Mucosa of descending colon (tissue), 3 donors: Measurements from ENCODE around the gene FOXP2. TPM values are rescaled to one million over a fixed set of nuclear protein-coding genes. Genes with fewer than 3 reads are reported as not detected.

Experiments
- ATAC-seq: fragments of 200-7000 bp; cut with Tn5 transposase; one replicate; pipeline ENCODE4 v1.9.1; 2020; ENCODE audit warnings: mild to moderate bottlenecking, moderate library complexity
- DNase-seq, 3 donors: peaks; one replicate each; pipeline ENCODE4 v3.0.0-alpha.2; 2020
- H3K36me3 ChIP-seq: fragments of 200-600 bp; one replicate; pipeline ENCODE4 v1.8.0; 2021; ENCODE audit warnings: low read depth, mild to moderate bottlenecking
- H3K4me1 ChIP-seq: fragments of 200-600 bp; one replicate; pipeline ENCODE4 v1.8.0; 2021; ENCODE audit warnings: low read depth, mild to moderate bottlenecking
- H3K4me3 ChIP-seq: fragments of 200-600 bp; one replicate; pipeline ENCODE4 v1.8.0; 2021; ENCODE audit warnings: mild to moderate bottlenecking
- H3K9me3 ChIP-seq: fragments of 200-600 bp; one replicate; pipeline ENCODE4 v1.8.0; 2021; ENCODE audit warnings: mild to moderate bottlenecking
- CTCF ChIP-seq: fragments of 200-600 bp; IDR thresholded peaks from one replicate; pipeline ENCODE4 v1.8.0; 2022; ENCODE audit warnings: antibody characterized with exemption, mild to moderate bottlenecking
- intact Hi-C, 2 donors: fragments of 100-400 bp; cut with DNase I in 1 of 2; cut with micrococcal nuclease in 1 of 2; formaldehyde crosslinking; loops; one replicate each; pipeline versions ENCODE4 v1.11.0 to v1.11.1; 2022; cut with DNase I, micrococcal nuclease
- total RNA-seq, 3 donors: library from RNA; stranded (reverse); fragmentation: NEBNext Ultra II Directional in 2 of 3; extraction: Animal tissue kit (Norgen Biotek cat#: 25700) in 2 of 3; gene quantifications; one replicate each; pipeline versions ENCODE4 v1.2.1 to v1.2.4, GENCODE V29; 2021 to 2023
- donor health status: DM: no; HTN: no; CAD: no; lungs with moderate emphysema.
- donor health status: DM: no; HTN: no; CAD: no.
- donor health status: DM: no; HTN: yes; CAD: no.

Gene FOXP2
- total RNA-seq, 3 donors from 2014 or later = 14.9 to 88.0 (median 17.2) TPM

- Histone ChIP-seq H3K4me1 (no peaks in the 10 kb centered on the region), H3K4me3 (no peak overlapping the region), H3K9me3 (no peaks in the 10 kb centered on the region), H3K36me3 (no peaks in the 10 kb centered on the region)
- intact Hi-C loops = no loop called here
- ATAC-seq = no peak
- DNase-seq = no peak
- no peak for TF ChIP-seq CTCF
These were observed 208.5 kb downstream of the FOXP2 start for GRCh38 chr7:114623146-114623545.

GRCh38 chr7:114627231-114627630 is 212.6 kb downstream of the FOXP2 start:
- no peak for ATAC-seq
- intact Hi-C loops = no loop called here
- no peak for DNase-seq
- H3K4me1 ChIP-seq = no peaks in the 10 kb centered on the region
- H3K36me3 ChIP-seq = no peaks in the 10 kb centered on the region
- TF ChIP-seq CTCF = no peak
- no peaks in the 10 kb centered on the region for H3K9me3 ChIP-seq
- H3K4me3 ChIP-seq = no peak overlapping the region

GRCh38 chr7:114628362-114628761 is 213.7 kb downstream of the FOXP2 start:
- H3K9me3 ChIP-seq = no peaks in the 10 kb centered on the region
- TF ChIP-seq CTCF = no peak
- H3K36me3 ChIP-seq = no peaks in the 10 kb centered on the region
- no peak for ATAC-seq
- H3K4me1 ChIP-seq = no peaks in the 10 kb centered on the region
- DNase-seq = no peak
- intact Hi-C loops = no loop called here
- H3K4me3 ChIP-seq = no peak overlapping the region

- TF ChIP-seq CTCF = no peak
- intact Hi-C loops = no loop called here
- DNase-seq (no peak), ATAC-seq (no peak)
- Histone ChIP-seq H3K4me1 (no peaks in the 10 kb centered on the region), H3K9me3 (no peaks in the 10 kb centered on the region), H3K4me3 (no peak overlapping the region), H3K36me3 (no peaks in the 10 kb centered on the region)
These were observed 215.1 kb downstream of the FOXP2 start for GRCh38 chr7:114629762-114630161.

GRCh38 chr7:114630201-114630990 is 215.8 kb downstream of the FOXP2 start:
- no peaks in the 10 kb centered on the region for H3K36me3 ChIP-seq

More at GRCh38 chr7:114630201-114630990, 215.8 kb downstream of the FOXP2 start:
- H3K4me1 ChIP-seq = no peaks in the 10 kb centered on the region
- H3K9me3 ChIP-seq = no peaks in the 10 kb centered on the region
- DNase-seq (no peak), ATAC-seq (no peak)
- TF ChIP-seq CTCF = no peak
- no peak overlapping the region for H3K4me3 ChIP-seq
- intact Hi-C loops = no loop called here
